ENCODE data around the gene MMP24.
"Not testable (repeated sequence)": the region's sequence is repeated elsewhere in the genome, so short reads cannot be mapped to it uniquely, and the experiment has no call there.

The MMP24 gene

GRCh38 chr20:35223941-35224340 is 2.5 kb upstream of the MMP24 start:
- no peak for DNase-seq

DNA sequence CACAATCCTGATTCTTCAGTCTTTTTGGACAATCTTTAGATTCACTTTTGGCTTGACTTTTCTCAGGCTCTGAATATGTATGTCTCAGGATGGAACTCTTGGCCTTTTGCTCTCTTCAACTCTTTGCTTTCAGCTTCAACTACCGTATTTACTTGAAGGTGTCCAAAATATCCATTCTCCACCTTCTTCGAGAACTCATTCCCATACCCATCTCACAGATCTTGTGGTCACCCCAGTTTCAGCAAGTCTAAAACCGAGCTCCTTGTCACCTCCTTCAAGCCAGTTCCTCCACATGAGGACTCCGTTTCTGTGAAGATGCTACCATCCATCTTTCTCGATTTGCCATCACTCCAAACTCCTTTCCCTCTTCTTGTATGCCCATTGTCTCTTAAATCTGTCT is 2.0 kb upstream of the MMP24 start:
- no peak for DNase-seq

GRCh38 chr20:35225319-35226125 is 968 bp upstream of the MMP24 start:
- DNase-seq, result no peak

- peak; percentile 50 for DNase-seq
Observed at GRCh38 chr20:35226884-35227681, 593 bp downstream of the MMP24 start.

DNA sequence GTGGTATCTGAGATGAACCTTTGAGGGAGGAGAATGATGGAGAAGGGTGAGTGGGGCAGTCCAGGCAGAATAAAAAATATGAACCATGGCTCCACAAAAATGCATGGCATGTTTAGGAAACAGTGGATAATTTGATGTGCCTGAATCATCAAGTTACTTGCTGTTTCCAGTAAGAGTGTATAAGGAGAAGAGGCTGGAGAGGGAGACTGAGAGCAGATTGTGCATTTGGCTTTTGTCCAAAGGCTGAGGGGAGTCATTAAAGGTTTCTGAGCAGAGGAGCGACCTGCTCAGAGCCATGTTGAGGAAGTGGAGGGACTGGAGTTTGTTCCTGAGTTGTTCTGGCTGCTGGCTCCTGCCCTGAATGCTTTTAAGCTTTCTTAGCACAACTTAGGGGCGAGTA is 6.1 kb downstream of the MMP24 start:
- DNase-seq, result peak; percentile 53

DNA sequence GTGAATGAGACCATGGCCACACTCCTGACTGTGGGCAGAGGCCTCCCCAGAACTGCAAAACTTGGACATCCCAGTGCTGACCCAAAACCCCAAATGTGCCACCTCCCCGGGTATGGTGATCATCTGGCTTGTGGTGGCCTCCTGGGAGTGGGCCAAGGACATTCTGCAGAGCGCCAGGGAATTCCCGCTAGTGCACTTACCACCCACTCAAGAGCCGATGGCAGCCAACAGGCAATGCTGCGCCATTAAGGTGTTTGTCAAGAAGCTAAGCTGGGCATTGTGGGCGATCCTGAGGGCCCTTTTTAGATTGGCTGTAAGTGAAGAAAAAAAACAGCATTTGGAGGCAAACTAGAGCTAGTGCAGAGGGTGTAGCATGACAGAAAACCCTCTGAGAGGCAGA is 9.4 kb downstream of the MMP24 start:
- DNase-seq, result no peak

DNA sequence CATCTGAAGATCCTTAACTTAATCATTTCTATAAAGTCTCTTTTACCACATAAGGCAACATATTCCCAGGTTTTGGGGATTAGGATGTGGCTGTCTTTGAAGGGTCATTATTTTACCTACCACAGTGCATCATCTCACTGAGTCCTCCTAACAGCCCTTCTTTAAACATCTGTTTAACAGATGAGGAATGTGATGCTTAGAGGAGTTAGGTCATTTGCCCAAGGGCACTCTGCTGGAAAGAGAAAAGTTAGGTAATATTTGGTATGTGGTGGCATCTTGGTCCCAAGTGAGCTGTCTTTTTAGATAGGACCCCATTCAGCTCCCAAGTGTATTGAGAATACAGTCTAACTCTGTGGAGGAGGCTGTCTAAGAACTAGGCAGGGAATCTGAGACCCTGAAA is 11.0 kb downstream of the MMP24 start:
- no peak for DNase-seq

- DNase-seq, result no peak
Observed at GRCh38 chr20:35238170-35238569, 11.7 kb downstream of the MMP24 start.

DNA sequence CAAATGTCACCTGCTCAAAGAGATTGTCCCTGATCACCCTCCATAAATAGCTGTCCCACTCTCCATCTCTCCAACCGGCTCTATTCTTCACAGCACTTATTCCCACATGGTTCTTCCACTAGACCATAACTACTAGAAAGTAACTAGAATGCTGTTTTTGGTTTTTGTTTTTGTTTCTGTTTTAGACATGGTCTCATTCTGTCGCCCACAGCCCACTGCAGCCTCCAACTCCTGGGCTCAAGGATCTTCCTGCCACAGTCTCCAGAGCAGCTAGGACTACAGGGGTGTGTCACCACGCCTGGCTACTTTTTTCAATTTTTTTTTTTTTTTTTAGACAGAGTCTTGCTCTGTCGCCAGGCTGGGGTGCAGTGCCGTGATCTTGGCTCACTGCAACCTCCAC is 12.2 kb downstream of the MMP24 start:
- no peak for DNase-seq

- no peak for DNase-seq
Observed at GRCh38 chr20:35240083-35240810, 13.8 kb downstream of the MMP24 start.

DNA sequence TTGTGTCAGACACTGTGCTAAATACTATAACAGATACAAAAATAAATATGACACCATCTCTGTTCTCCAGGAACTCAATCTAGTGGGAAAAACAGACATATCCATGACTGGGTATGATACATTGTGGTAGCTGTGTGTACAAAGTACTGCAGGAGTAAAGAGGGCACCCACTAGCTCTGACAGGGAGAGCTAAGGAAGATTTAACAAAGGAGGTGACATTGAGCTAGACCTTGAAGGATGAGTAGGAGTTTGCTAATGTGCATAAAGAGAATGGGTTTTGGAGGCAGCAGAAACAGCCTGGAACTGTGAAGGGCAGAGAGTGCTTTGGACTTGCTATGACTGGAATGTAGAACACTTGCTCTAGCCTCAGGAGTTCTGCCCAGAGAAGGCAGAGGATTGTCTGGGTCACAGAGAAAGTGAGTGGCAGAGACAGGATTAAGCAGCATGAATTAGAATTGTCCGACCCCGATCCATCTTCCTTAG is 14.4 kb downstream of the MMP24 start:
- DNase-seq, result no peak

GRCh38 chr20:35243317-35243716 is 16.8 kb downstream of the MMP24 start:
- no peak for DNase-seq

- no peak for DNase-seq
Observed at GRCh38 chr20:35243986-35244385, 17.5 kb downstream of the MMP24 start.

- DNase-seq, result no peak
Observed at GRCh38 chr20:35246723-35247122, 20.2 kb downstream of the MMP24 start.

- no peak for DNase-seq
Observed at GRCh38 chr20:35248641-35249475, 22.4 kb downstream of the MMP24 start.

DNA sequence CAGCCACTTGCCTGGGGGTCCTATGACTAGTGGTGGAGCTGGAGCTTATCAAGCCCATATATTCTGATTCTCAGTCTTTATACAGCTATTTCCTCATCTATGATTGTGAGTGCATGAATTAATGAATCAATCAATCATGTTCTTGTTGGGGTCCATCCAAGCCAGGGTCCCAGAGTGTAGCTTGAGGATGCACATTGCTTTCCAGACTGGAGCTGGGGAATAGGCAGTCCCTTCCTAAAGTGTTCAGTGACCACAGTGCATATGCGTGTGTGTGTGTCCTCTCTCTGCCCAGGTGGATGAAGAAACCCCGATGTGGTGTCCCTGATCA is 25.1 kb downstream of the MMP24 start:
- no peak for DNase-seq

GRCh38 chr20:35252037-35252461 is 25.6 kb downstream of the MMP24 start:
- no peak for DNase-seq

GRCh38 chr20:35252598-35252997 is 26.1 kb downstream of the MMP24 start:
- DNase-seq, result not testable (repeated sequence)

DNA sequence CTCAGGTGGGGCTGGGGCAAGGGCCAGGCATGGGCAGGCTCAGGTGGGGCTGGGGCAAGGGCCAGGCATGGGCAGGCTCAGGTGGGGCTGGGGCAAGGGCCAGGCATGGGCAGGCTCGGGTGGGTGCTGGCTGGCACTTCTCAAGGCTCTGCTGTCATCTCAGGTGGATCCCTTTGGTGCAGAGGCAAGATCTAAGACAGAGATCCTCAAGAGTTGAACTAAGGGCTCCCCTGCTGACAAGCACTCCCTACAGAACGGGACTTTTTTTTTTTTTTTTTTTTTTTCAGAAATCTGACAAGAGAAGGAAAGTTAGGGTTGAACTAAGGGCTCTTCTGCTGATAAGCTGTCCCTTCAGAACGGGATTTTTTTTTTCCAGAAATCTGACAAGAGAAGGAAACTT is 26.5 kb downstream of the MMP24 start:
- DNase-seq, result no peak

- no peak for DNase-seq
Observed at GRCh38 chr20:35254448-35254999, 28.0 kb downstream of the MMP24 start.

DNA sequence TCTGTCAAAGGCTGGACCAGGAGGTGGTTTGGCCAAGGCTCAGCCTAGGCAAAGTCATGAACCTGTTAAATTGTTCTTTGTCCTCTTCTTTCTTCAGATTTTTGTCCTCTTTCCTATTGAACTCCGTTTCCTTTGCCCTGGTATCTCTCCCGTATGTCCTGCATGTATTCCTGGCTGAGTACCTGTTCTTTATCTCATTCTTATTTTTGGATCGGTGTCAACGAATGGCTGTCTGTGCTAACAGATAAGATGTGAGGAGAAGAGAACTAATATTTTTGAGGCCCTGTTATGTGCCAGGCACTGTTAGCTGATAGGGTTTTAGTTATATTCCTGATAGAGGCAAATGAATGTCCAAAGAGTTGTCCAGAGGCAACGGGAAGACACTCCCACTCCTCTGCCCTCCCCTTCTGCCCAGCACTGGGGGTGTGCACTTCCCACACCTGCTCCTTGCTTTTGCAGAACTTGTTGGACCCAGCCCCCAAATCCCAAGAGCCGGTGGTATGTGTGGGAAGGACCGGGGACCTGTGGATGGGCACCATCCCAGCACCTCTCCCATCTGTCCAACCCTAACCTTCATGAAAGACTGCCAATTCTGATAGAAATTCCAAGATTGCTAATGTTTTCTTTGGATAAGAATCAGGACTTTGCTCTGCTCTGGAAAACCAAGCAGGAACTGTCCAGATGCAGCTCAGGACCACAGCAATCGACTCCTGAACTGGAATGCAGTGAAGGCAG is 30.9 kb downstream of the MMP24 start:
- no peak for DNase-seq

DNA sequence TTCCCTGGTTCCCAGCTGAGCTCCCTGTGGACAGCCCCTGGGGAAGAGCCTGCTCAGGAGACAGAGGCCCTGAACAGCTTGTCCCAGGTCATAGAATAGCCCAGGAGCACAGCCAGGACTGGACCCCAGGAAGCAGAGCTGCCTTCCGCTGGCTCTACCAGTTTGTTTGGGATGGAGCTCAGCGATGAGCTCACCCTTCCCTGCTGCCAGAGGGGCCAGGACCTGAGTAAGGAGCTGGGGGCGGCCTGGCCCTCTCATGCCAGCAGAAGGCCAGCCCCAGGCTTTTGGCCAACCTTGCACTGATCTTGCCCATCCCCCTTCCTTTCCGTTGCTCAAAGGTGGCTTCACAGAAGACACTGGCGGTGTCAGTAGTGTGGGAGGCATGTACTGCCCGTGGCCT is 33.9 kb downstream of the MMP24 start:
- no peak for DNase-seq
